Measurements from ENCODE around the gene LRRC27.
A peak's percentile ranks its signal among the peaks of the same experiment; 100 is the strongest.
"Not testable (repeated sequence)": the region's sequence is repeated elsewhere in the genome, so short reads cannot be mapped to it uniquely, and the experiment has no call there.

Gene LRRC27

GRCh38 chr10:132301371-132302330, 30.3 kb upstream of the LRRC27 start:
- DNase-seq: no peak

DNA sequence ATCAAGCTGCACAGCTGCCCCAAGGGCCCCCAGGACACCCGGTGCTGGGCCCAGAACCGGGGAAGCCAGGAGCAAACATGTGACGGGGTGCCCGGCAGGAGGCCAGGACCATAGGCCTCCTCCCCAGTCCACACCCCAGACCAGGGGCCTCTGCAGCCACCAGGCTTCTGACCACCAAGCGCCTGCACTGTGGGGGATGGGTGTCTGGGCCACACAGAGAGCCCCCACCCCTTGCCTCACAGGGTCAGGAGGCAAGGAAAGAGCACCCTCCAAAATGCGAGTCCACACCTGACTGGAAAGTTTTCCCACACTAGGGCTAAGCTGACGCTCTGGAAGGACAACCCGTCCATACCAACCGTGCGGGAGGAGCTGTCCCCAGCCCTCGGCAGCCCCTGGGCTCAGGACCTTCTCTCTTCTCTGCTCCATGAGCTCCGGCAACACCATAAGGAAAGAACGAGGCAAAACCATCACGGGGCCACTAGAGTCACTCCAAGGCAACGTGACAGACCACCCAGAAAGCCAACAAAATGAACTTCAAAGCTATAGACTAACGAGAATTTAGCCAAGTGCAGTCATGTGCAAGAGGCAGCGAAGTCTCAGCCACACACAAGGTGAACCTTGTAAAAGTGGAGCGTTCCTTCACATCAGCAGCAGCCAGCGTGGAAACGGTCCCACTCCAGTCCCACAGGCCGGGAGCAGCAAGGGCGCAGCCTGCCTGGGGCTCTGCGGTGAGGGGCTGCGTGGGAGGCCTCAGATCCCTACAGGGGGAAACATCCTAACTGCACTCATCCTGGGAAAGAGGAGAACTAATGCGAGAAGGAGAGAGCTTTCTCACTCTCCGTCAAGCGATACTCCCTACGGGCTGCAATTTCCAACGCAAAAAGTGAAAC, 29.3 kb upstream of the LRRC27 start:
- no peak for DNase-seq

DNA sequence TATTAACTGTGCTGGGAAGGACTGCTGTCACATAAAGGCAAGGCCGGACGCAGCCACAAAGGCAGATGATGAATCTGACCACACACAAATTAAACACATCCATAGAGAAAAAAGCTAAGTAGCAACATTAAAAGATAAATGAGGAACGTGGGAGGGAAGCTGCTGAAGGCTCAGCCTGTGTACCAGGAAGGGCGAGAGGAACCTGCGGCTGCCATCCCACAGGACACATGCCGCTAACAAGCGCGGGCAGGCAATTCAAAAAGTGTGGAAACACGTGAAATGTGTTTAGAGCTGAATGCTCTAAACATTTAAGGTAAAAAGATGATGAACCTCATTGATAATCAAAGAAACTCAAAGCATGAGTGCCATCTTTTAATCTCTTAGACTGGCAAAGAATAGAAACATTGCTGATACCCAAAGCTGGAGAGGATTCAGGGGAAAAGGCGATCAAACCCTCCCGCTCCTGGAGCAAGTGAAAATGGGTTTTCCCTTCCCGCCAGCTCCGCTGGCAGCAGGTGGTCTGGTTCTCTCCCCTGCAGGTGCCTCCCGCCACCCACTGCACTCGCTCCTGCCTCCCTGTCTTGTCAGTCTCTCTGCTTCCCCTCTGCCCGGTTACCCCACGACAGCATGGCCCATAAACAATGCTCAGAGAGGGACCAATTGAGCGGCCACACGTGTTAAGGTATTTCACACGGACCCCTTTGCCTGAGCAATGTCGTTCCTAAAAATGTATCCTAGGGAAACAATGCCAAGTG, 28.5 kb upstream of the LRRC27 start:
- DNase-seq: no peak

- no peak for DNase-seq
Observed at GRCh38 chr10:132304756-132305509, 27.1 kb upstream of the LRRC27 start.

GRCh38 chr10:132305654-132306342, 26.2 kb upstream of the LRRC27 start:
- no peak for DNase-seq

DNA sequence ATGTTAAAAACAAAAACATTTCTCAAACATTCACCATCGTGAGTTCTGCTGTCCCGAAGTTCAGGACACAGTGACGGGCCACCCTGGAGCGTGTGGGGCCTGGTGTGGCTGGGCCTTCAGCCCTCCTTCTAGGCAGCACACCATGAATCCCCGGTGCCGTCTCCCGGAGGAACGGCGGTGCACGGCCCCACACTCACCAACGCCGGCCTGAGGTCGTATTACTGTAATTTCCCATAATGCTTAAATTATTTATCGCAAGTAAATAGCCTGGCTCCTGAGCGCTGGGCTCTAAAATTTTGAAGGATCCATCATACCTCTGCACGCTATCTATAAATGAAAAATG, 25.7 kb upstream of the LRRC27 start:
- DNase-seq: no peak

GRCh38 chr10:132306864-132307751, 24.9 kb upstream of the LRRC27 start:
- DNase-seq: peak in 1 of 2 donors; percentile 41

DNA sequence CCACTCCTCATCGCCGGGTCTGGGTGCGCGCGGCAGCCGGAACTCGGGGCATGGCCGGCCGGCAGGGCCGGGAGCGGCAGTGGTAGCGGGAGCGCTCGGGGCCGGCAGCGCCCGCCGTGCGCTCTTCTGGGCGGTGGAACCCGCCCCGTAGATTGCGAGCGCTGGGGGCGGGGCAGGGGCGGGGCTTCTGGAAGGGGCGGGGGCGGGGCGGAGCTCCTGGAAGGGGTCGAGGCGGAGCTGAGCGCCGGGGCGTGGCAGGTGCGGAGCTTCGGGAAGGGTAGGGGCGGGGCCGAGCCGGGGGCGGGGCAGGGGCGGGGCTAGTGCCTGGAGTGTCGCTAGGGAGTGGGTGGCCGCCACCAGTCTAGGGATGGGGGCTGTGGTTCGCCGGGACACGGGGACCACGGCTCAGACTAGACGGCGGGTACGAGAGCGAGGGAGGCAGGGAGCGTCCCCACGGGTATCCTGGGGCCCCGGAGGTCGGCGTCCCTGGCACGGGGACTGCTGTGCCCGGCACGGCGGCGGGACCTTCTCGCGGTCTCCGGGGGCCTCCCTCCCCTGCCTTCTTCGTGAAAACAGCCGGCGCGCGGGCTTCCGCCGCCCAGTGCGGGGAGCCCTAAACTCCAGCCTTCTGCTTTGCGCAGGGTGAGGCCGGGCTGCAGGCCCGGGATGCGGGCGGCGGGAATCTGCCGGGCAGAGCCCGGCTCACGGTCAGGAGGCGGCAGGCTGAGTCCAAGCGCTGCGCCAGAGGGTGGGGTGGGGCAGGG, 24.0 kb upstream of the LRRC27 start, which contains the start of gene STK32C:
Gene STK32C, minus strand, starts transcription at position 128 of the 764 bp plus-strand sequence. Its CDS starts 117 bp downstream, at position 11.
- peak; percentile 91 to 93 for DNase-seq

DNA sequence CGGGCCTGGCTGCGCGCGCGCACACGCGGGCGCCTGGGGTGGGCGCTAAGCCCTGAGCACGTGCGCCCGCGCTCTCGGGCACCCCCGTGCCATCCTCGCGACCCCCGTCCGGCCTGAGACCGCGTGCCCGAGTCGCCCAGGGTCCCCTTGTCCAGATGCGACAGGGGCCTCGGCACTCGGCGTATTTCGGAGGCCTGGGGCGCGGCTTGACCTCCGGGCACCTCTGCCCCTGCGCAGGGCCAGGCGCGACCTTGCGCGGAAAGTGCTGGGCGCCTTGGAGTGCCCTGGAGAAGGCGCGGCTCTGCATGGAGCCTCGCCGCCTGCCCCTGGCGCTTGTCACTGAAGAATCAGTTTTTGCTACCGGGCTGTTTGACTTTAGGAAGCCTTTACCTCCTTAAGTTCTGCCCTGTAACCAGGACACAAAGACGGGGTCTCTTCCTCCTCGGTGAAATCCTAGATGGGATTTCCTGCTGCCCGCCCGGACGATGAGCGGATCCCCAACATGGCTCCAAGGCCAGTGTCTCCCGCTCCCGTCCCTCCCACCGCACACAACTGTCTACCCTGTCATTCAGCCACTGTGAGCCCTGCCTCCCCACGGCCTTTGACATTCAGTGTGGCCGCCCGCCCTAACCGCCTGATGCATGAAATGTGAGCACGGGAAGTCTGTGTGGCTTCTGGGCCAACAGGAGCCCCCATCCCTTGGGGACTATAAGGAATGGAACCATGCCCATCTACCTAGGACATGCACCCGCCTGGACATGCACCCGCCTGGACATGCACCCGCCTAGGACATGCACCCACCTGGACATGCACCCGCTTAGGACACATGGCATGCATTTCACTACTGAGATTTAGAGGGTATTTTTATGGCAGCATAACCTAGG, 23.2 kb upstream of the LRRC27 start:
- DNase-seq: no peak

- DNase-seq: no peak
Observed at GRCh38 chr10:132309471-132309865, 22.5 kb upstream of the LRRC27 start.

DNA sequence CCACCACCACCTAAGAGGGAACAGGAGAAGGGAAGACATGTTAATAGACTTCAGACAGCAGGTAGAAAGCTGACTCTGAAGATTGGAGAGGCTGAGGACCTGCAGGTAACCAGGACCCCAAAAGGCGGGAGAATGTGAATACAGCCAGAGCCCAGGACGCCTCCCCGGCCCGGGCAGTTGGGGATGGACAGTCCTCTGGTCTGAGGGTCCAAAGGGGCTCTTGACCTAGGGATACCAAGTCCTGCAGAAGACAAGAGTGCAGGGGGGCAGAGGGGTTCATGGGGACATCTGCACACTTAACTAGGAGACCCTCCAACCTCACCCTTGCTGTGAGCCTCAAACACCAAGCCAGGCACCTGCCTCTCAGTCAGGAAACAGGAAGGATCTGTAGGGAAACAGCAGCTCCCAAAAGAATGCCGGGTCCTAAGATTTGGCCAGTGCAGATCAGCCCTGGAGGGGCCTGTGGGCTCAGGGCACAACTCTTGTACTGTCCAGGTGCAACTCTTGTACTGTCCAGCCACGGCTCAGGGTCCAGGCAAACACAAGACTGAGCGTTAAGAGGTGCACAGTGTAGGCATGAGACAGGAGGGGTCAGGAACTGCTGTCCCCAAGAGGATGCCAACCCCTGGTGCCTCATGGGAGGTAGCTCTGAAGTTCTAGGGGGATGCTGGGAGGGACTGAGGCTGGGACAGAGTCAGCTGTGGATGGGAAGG, 22.0 kb upstream of the LRRC27 start:
- DNase-seq: no peak

- DNase-seq: no peak
Observed at GRCh38 chr10:132310701-132311337, 21.2 kb upstream of the LRRC27 start.

DNA sequence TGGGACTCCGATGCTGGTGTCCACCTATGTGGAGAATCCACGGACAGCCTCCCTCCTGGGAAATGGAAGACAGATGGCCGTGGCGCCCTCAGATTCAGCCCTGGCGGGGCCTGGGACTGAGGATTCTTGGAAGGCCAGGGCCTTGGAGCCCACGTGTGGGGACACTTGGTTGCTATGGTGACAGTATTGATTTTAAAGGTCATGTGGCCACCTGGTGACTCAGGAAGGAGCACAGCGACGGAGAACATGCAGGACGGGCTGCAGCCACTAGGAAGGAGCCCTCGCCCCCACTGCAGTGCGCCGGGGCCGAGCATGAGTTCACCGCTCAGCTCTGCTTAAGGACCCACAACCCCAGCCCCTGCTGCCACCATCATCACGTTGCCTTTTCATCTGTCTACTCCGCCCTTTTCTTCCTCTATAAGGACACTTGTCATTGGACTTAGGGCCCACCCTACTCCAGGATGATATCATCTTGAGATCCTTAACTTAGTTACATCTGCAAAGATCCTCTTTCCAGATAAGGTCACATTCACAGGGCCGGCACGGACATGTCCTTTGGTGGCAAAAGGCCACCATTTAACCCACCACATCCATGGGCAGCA, 20.6 kb upstream of the LRRC27 start:
- no peak for DNase-seq

- DNase-seq: no peak
Observed at GRCh38 chr10:132313305-132313704, 18.7 kb upstream of the LRRC27 start.

DNA sequence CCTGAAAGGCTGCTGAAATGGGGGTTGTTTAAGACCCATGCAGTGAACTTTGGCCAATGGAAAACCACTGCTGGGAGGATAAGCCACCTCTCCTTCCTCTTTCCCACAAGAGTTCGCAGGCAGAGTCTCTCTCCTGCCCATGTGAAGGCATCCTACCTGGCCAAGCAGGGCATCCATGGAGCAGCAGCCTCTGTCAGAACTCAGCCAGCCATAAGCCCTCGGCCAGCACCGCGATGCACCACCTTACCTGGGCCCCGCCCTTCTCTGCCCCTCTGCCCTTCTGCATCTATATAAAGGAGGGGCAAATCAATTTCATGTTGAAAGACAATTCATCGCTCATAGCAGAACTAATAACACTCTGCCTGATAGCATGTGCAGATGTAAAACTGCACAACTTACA, 18.1 kb upstream of the LRRC27 start:
- DNase-seq: no peak

DNA sequence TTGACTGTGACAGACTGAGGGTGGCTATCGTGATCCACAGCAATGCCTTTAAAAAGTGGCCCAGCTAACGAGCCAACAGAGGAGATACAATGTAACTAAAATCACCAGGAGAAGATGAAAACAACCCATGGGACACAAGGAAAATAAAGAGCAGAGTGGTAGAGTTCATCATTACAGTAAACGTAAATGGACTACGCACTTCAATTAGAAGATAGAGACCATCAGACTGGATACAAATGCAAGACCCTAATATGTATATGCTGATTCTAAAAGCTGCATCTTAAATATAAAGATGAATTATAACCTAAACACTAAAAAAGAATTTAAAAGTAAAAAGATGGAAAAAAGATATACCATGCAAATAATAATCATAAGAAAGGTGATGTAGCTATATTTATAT, 17.7 kb upstream of the LRRC27 start:
- no peak for DNase-seq

GRCh38 chr10:132314881-132315280, 17.1 kb upstream of the LRRC27 start:
- not testable (repeated sequence) for DNase-seq

All from CD4-positive, alpha-beta T cell treated with Interferon alpha-2 for 1 hour (primary cell).